Stimulated activated CD8-positive, alpha-beta memory T cell treated with anti-CD3 and anti-CD28 coated beads, Interleukin-7, amount 100 ng/mL, for 48 hours (primary cell): Measurements from ENCODE around the gene CORO2A.

ENCODE experiments used
- DNase-seq, 2 donors: peaks; one replicate each; pipeline ENCODE4 v3.0.0-alpha.2; 2020; ENCODE audit warnings: low read depth in 1 of 2; ENCODE audit errors: extremely low read depth in 1 of 2

Gene CORO2A

GRCh38 chr9:98192503-98193335 lies at the start of gene CORO2A:
Gene CORO2A (minus strand): TSS chr9:98192637. CDS start chr9:98157660, 34,977 bp downstream.
- peak; percentile 48 to 49 for DNase-seq

- no peak for DNase-seq
Measured at GRCh38 chr9:98241357-98242300, 49.2 kb upstream of the CORO2A start.

- DNase-seq = no peak
Measured at GRCh38 chr9:98240475-98240874, 48.0 kb upstream of the CORO2A start.

GRCh38 chr9:98236901-98237487 lies 44.6 kb upstream of the CORO2A start:
- DNase-seq = no peak

- no peak for DNase-seq
Measured at GRCh38 chr9:98235126-98235525, 42.7 kb upstream of the CORO2A start.

GRCh38 chr9:98234245-98234825 lies 41.9 kb upstream of the CORO2A start:
- no peak for DNase-seq

GRCh38 chr9:98232926-98233325 lies 40.5 kb upstream of the CORO2A start:
- DNase-seq = no peak

GRCh38 chr9:98231770-98232478 lies 39.5 kb upstream of the CORO2A start:
- DNase-seq = no peak

- no peak for DNase-seq
Measured at GRCh38 chr9:98230789-98231188, 38.4 kb upstream of the CORO2A start.

GRCh38 chr9:98230304-98230703 lies 37.9 kb upstream of the CORO2A start:
- no peak for DNase-seq

- DNase-seq = no peak
Measured at GRCh38 chr9:98229620-98230019, 37.2 kb upstream of the CORO2A start.

- no peak for DNase-seq
Measured at GRCh38 chr9:98229090-98229395, 36.6 kb upstream of the CORO2A start.

- no peak for DNase-seq
Measured at GRCh38 chr9:98228392-98229089, 36.1 kb upstream of the CORO2A start.

- DNase-seq = no peak
Measured at GRCh38 chr9:98227883-98228282, 35.4 kb upstream of the CORO2A start.

GRCh38 chr9:98226957-98227356 lies 34.5 kb upstream of the CORO2A start:
- DNase-seq = no peak

- DNase-seq = no peak
Measured at GRCh38 chr9:98226516-98226915, 34.1 kb upstream of the CORO2A start.

- no peak for DNase-seq
Measured at GRCh38 chr9:98225015-98225442, 32.6 kb upstream of the CORO2A start.

- no peak for DNase-seq
Measured at GRCh38 chr9:98222885-98223691, 30.7 kb upstream of the CORO2A start.

- no peak for DNase-seq
Measured at GRCh38 chr9:98220911-98221310, 28.5 kb upstream of the CORO2A start.
